PC-3 (cell line): ENCODE results near the gene RINT1. TPM values are rescaled to one million over a fixed set of nuclear protein-coding genes. Genes with fewer than 3 reads are reported as not detected.
A peak's percentile ranks its signal among the peaks of the same experiment; 100 is the strongest.

Source experiments
- ATAC-seq: fragments of 200-7000 bp; cut with Tn5 transposase; 2 replicates; pipeline ENCODE4 v1.9.1; 2020; ENCODE audit warnings: mild to moderate bottlenecking, moderate library complexity
- BruUV-seq: library from RNA; stranded (reverse); fragments of 400-500 nt; replicated peaks from 2 replicates; lab custom pipeline; 2021; lab: Mats Ljungman, UMichigan
- CTCF ChIA-PET: fragments of 300-600 bp; sonication (Branson Sonifier 250); formaldehyde crosslinking; loops from one replicate; lab custom pipeline; 2022; ENCODE audit warnings: antibody characterized with exemption; lab: Charles Lee
- POLR2A ChIA-PET: fragments of 300-600 bp; sonication (Branson Sonifier 250); formaldehyde crosslinking; loops from one replicate; lab custom pipeline; 2022; ENCODE audit warnings: antibody characterized with exemption; ENCODE audit not compliant: unreplicated experiment; lab: Charles Lee
- DNase-seq: peaks from one replicate; pipeline ENCODE4 v3.0.0-alpha.2; 2015
- H2AFZ ChIP-seq: fragments of 300-600 bp; sonication (generic); 2 replicates; pipeline ENCODE4 v1.6.0; 2016; ENCODE audit warnings: antibody characterized with exemption, low read length
- H3F3A ChIP-seq: fragments of 300-600 bp; sonication (generic); one replicate; pipeline ENCODE4 v1.6.0; 2017; ENCODE audit warnings: antibody characterized with exemption, low read length, control low read depth, mild to moderate bottlenecking; ENCODE audit not compliant: unreplicated experiment
- H3K27ac ChIP-seq: fragments of 300-600 bp; sonication (generic); 2 replicates; pipeline ENCODE4 v1.5.1; 2016; ENCODE audit warnings: mild to moderate bottlenecking, low read length
- H3K27me3 ChIP-seq: fragments of 300-600 bp; sonication (generic); 2 replicates; pipeline ENCODE4 v1.6.1; 2016; ENCODE audit warnings: low read length, mixed read lengths
- H3K36me3 ChIP-seq: fragments of 300-600 bp; sonication (generic); 2 replicates; pipeline ENCODE4 v1.6.1; 2016; ENCODE audit warnings: low read depth, mixed run types, low read length, mixed read lengths
- H3K4me1 ChIP-seq: fragments of 300-600 bp; sonication (generic); 2 replicates; pipeline ENCODE4 v1.5.1; 2016; ENCODE audit warnings: low read length; ENCODE audit not compliant: insufficient read depth
- H3K4me2 ChIP-seq: fragments of 300-600 bp; sonication (generic); 2 replicates; pipeline ENCODE4 v1.6.0; 2016; ENCODE audit warnings: low read length
- H3K4me3 ChIP-seq: fragments of 300-600 bp; sonication (generic); 2 replicates; pipeline ENCODE4 v1.5.1; 2016; ENCODE audit warnings: mild to moderate bottlenecking, low read length, mixed read lengths
- H3K79me2 ChIP-seq: fragments of 300-600 bp; sonication (generic); 2 replicates; pipeline ENCODE4 v1.6.1; 2017; ENCODE audit warnings: low read length, mixed read lengths
- H3K9ac ChIP-seq: fragments of 300-600 bp; sonication (generic); 2 replicates; pipeline ENCODE4 v1.6.0; 2016; ENCODE audit warnings: mild to moderate bottlenecking, low read length
- H3K9me2 ChIP-seq: fragments of 300-600 bp; sonication (generic); replicated peaks from 2 replicates; pipeline ENCODE4 v1.6.1; 2016; ENCODE audit warnings: mixed run types, low read length, mixed read lengths
- H3K9me3 ChIP-seq: fragments of 300-600 bp; sonication (generic); 2 replicates; pipeline ENCODE4 v1.6.1; 2016; ENCODE audit warnings: low read length, mixed read lengths
- H4K20me1 ChIP-seq: fragments of 300-600 bp; sonication (generic); 2 replicates; pipeline ENCODE4 v1.6.1; 2016; ENCODE audit warnings: low read length, mixed read lengths
- EZH2 ChIP-seq: fragments of 300-600 bp; sonication (generic); IDR thresholded peaks from one replicate; pipeline ENCODE4 v1.6.1; 2017; ENCODE audit warnings: antibody characterized with exemption, mild to moderate bottlenecking, low read length; ENCODE audit not compliant: unreplicated experiment
- EZH2phosphoT487 ChIP-seq: fragments of 300-600 bp; sonication (generic); IDR thresholded peaks from 2 replicates; pipeline ENCODE4 v1.6.1; 2018; ENCODE audit warnings: mild to moderate bottlenecking, antibody characterized with exemption, low read length, borderline replicate concordance
- intact Hi-C: fragments of 100-400 bp; cut with micrococcal nuclease; formaldehyde crosslinking; loops from 2 replicates; pipeline ENCODE4 v1.9.0; 2023
- total RNA-seq: library from RNA; depleted of rRNA; stranded (reverse); fragments of >200 nt; gene quantifications from 2 replicates; pipeline ENCODE4 v1.2.3, GENCODE V29; 2014
- TF ChIP-seq, protein P1 (sequence below): fragments of 300-600 bp; sonication (generic); conservative IDR thresholded peaks from 2 replicates; pipeline ENCODE4 v1.5.1; 2017; ENCODE audit warnings: antibody characterized with exemption, low read depth, mild to moderate bottlenecking, low read length

The RINT1 gene
- total RNA-seq, 1 experiment from 2014 or later, result 20.8 TPM

DNA sequence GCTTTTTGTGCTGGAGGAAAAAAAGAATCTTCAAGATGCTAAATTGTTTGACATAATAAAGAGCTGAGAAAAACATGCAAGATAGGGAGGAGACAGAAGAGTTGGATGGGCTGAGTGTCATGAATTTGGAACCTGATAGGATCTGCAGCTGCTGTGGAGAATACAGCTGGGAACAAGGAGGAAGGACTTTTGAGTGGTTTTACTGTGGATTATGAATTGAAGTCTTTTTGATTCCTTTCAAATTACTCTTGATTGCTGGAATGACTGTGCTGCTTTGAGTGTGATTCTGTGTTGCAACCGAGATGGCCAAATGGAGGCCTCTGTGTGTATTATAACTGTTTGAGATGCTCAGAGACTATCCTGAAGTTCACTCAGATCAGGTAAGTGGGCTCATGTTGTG is 45.2 kb downstream of the RINT1 start:
- Histone ChIP-seq H3K4me1 (0 out of 2 replicates have a peak, but pooled peaks cover 5% of the 10 kb centered on the region), H3K36me3 (0 out of 2 replicates have a peak, but pooled peaks cover 3% of the 10 kb centered on the region), H3K27me3 (no peaks in the 10 kb centered on the region), H3F3A (no peaks in the 10 kb centered on the region), H3K9me2 (no peaks in the 10 kb centered on the region), H3K9ac (no peak overlapping the region), H3K27ac (no peak overlapping the region), H4K20me1 (no peaks in the 10 kb centered on the region), H3K9me3 (no peaks in the 10 kb centered on the region), H2AFZ (no peak overlapping the region), H3K4me2 (no peak overlapping the region), H3K79me2 (no peaks in the 10 kb centered on the region), H3K4me3 (no peak overlapping the region)
- CTCF ChIA-PET, result no interaction called here
- POLR2A ChIA-PET, result interaction anchor here (0.6 kb wide), 1 partner anchor 411 kb away, joined by 8 read pairs; no protein-coding TSS in a partner anchor
- TF ChIP-seq, protein P1, sequence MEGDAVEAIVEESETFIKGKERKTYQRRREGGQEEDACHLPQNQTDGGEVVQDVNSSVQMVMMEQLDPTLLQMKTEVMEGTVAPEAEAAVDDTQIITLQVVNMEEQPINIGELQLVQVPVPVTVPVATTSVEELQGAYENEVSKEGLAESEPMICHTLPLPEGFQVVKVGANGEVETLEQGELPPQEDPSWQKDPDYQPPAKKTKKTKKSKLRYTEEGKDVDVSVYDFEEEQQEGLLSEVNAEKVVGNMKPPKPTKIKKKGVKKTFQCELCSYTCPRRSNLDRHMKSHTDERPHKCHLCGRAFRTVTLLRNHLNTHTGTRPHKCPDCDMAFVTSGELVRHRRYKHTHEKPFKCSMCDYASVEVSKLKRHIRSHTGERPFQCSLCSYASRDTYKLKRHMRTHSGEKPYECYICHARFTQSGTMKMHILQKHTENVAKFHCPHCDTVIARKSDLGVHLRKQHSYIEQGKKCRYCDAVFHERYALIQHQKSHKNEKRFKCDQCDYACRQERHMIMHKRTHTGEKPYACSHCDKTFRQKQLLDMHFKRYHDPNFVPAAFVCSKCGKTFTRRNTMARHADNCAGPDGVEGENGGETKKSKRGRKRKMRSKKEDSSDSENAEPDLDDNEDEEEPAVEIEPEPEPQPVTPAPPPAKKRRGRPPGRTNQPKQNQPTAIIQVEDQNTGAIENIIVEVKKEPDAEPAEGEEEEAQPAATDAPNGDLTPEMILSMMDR, result no peak
- TF ChIP-seq EZH2 (no peak), EZH2phosphoT487 (no peak)
- DNase-seq (no peak), ATAC-seq (no peak)
- no TSS peak for BruUV-seq
- intact Hi-C loops, result no loop called here

DNA sequence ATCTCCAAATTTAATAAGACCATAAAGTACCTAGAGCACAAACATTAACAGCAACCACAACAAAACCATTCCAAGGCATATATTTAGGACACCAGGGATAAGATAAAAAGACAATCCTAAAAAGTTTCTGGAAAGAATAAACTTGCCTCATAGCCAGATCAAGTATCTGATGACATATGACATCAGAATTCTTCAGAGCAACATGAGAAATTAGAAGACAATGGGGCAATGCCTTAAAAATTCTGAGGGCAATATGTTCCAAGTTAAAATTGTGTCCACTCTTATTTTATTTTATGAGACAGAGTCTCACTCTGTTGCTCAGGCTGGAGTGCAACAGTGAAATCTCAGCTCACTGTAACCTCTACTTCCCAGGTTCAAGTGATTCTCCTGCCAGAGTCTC is 46.5 kb downstream of the RINT1 start:
- POLR2A ChIA-PET, result no interaction called here
- H3K9ac ChIP-seq, result no peak overlapping the region
- H4K20me1 ChIP-seq, result no peaks in the 10 kb centered on the region
- 0 out of 2 replicates have a peak, but pooled peaks cover 5% of the 10 kb centered on the region for H3K4me1 ChIP-seq
- DNase-seq, result no peak
- H3K4me2 ChIP-seq, result no peak overlapping the region
- H3K4me3 ChIP-seq, result no peak overlapping the region
- BruUV-seq, result no TSS peak
- intact Hi-C loops, result no loop called here
- H3K9me3 ChIP-seq, result no peaks in the 10 kb centered on the region
- CTCF ChIA-PET, result no interaction called here
- no peaks in the 10 kb centered on the region for H3K27me3 ChIP-seq
- 0 out of 2 replicates have a peak, but pooled peaks cover 3% of the 10 kb centered on the region for H3K36me3 ChIP-seq
- no peak for ATAC-seq
- no peaks in the 10 kb centered on the region for H3K9me2 ChIP-seq
- no peak overlapping the region for H2AFZ ChIP-seq
- no peaks in the 10 kb centered on the region for H3F3A ChIP-seq
- no peak overlapping the region for H3K27ac ChIP-seq
- no peaks in the 10 kb centered on the region for H3K79me2 ChIP-seq
- TF ChIP-seq EZH2 (no peak), EZH2phosphoT487 (no peak)
- TF ChIP-seq, protein P1, result no peak

DNA sequence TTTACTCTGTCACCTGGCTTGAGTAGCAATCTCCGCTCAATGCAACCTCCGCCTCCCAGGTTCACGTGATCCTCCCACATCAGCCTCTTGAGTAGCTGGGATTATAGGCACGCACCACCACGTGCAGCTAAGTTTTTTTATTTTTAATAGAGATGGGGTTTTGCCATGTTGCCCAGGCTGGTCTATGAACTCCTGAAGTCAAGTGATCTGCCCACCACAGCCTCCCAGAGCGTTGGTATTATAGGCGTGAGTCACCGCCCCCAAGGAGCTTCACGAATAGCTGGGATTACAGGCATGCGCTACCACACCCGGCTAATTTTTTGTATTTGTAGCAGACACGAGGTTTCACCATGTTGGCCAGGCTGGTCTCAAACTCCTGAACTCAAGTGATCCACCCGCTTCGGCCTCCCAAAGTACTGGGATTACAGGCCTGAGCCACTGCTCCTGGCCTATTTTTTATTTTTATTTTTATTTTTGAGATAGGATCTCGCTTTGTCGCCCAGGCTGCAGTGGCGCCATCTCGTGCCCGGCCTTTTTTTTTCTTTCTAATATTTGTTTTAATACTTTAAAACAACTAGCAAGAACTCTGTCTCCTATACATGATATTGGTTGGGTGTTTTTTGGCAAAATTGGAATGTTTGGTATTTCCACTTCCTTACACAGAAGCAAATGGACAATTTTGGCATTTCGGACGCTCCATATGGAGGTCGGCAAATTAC is 48.2 kb downstream of the RINT1 start:
- Histone ChIP-seq H3K9me2 (no peaks in the 10 kb centered on the region), H3K79me2 (no peaks in the 10 kb centered on the region), H3K9ac (no peak overlapping the region), H2AFZ (peak overlapping the region; percentile 57), H3K36me3 (no peaks in the 10 kb centered on the region), H3F3A (no peaks in the 10 kb centered on the region), H3K4me3 (no peak overlapping the region), H3K27me3 (no peaks in the 10 kb centered on the region), H3K27ac (no peak overlapping the region), H3K9me3 (no peaks in the 10 kb centered on the region), H4K20me1 (no peaks in the 10 kb centered on the region), H3K4me1 (0 out of 2 replicates have a peak, but pooled peaks cover 5% of the 10 kb centered on the region), H3K4me2 (no peak overlapping the region)
- DNase-seq, result peak; percentile 64
- CTCF ChIA-PET, result interaction anchor here (1.1 kb wide), 1 partner anchor 9 kb away, joined by 4 read pairs; no protein-coding TSS in a partner anchor
- POLR2A ChIA-PET, result no interaction called here
- ATAC-seq, result peak; percentile 54
- no TSS peak for BruUV-seq
- no peak for TF ChIP-seq EZH2phosphoT487
- no peak for TF ChIP-seq EZH2
- TF ChIP-seq, protein P1, result no peak; the same call in 1 of the 2 replicates
- intact Hi-C loops, result loop anchor here (10.0 kb wide), 1 partner anchor 85 kb away; no protein-coding TSS in a partner anchor
